HL-60/S4 treated with phorbol 12-myristate 13-acetate at 8.2 ng/mL for 4 days and 3 days (cell line): ENCODE results near the gene PELI3.
"Not testable (repeated sequence)": the region's sequence is repeated elsewhere in the genome, so short reads cannot be mapped to it uniquely, and the experiment has no call there.

Source experiments
- in situ Hi-C: fragments of 300-500 bp; cut with MboI; formaldehyde crosslinking; loops from 2 replicates; pipeline ENCODE4 v1.15.0; 2022; ENCODE audit warnings: low sequenced_read_pairs

The PELI3 gene

GRCh38 chr11:66466225-66467033 lies at the start of gene PELI3:
Gene PELI3, plus strand, starts transcription at chr11:66466905. Its CDS starts 1,224 bp downstream, at chr11:66468129.
- in situ Hi-C loops = no loop called here

- in situ Hi-C loops = loop anchor here (25.0 kb wide), 1 partner anchor 420 kb away; the partner anchor contains the start of gene RCE1
Measured at GRCh38 chr11:66417000-66417399, 49.7 kb upstream of the PELI3 start.

GRCh38 chr11:66418168-66418985 lies 48.3 kb upstream of the PELI3 start:
- in situ Hi-C loops = loop anchor here (25.0 kb wide), 1 partner anchor 419 kb away; the partner anchor contains the start of gene RCE1

GRCh38 chr11:66418986-66419308 lies 47.8 kb upstream of the PELI3 start:
- in situ Hi-C loops = loop anchor here (25.0 kb wide), 1 partner anchor 418 kb away; the partner anchor contains the start of gene RCE1

- in situ Hi-C loops = loop anchor here (25.0 kb wide), 1 partner anchor 417 kb away; the partner anchor contains the start of gene RCE1
Measured at GRCh38 chr11:66419825-66420224, 46.9 kb upstream of the PELI3 start.

- in situ Hi-C loops = loop anchor here (25.0 kb wide), 1 partner anchor 416 kb away; the partner anchor contains the start of gene RCE1
Measured at GRCh38 chr11:66420671-66421476, 45.8 kb upstream of the PELI3 start, which contains the start of gene NPAS4. Gene NPAS4, plus strand, starts transcription at chr11:66421035. Its CDS starts 145 bp downstream, at chr11:66421180.

- in situ Hi-C loops = loop anchor here (25.0 kb wide), 1 partner anchor 416 kb away; the partner anchor contains the start of gene RCE1
Measured at GRCh38 chr11:66421492-66422205, 45.1 kb upstream of the PELI3 start.

- in situ Hi-C loops = no loop called here
Measured at GRCh38 chr11:66426314-66426713, 40.4 kb upstream of the PELI3 start.

- in situ Hi-C loops = no loop called here
Measured at GRCh38 chr11:66428933-66429332, 37.8 kb upstream of the PELI3 start.

GRCh38 chr11:66429983-66430602 lies 36.6 kb upstream of the PELI3 start:
- in situ Hi-C loops = no loop called here

GRCh38 chr11:66431287-66431686 lies 35.4 kb upstream of the PELI3 start:
- in situ Hi-C loops = not testable (repeated sequence)

- in situ Hi-C loops = not testable (repeated sequence)
Measured at GRCh38 chr11:66431871-66432329, 34.8 kb upstream of the PELI3 start.

- in situ Hi-C loops = no loop called here
Measured at GRCh38 chr11:66432597-66432996, 34.1 kb upstream of the PELI3 start.

GRCh38 chr11:66437979-66438503 lies 28.7 kb upstream of the PELI3 start:
- in situ Hi-C loops = no loop called here

GRCh38 chr11:66438504-66439466 lies 27.9 kb upstream of the PELI3 start, which contains the start of gene MRPL11:
Gene MRPL11, minus strand, starts transcription at chr11:66438848. Its CDS starts 94 bp downstream, at chr11:66438754.
- in situ Hi-C loops = no loop called here

GRCh38 chr11:66440101-66440939 lies 26.4 kb upstream of the PELI3 start:
- in situ Hi-C loops = not testable (repeated sequence)

- in situ Hi-C loops = not testable (repeated sequence)
Measured at GRCh38 chr11:66440940-66441282, 25.8 kb upstream of the PELI3 start.
